ENCODE data around the gene B3GNT4. TPM values are rescaled to one million over a fixed set of nuclear protein-coding genes. Genes with fewer than 3 reads are reported as not detected.
"Not testable (repeated sequence)": the region's sequence is repeated elsewhere in the genome, so short reads cannot be mapped to it uniquely, and the experiment has no call there.

B3GNT4 gene
- total RNA-seq, 4 donors from 2014 or later: 0.14 TPM; not detected in 3

- H3K27ac ChIP-seq: no peak overlapping the region
- H3K36me3 ChIP-seq: no peaks in the 10 kb centered on the region
- H3K4me3 ChIP-seq: no peak overlapping the region
- no peaks in the 10 kb centered on the region for H3K9me3 ChIP-seq
- peaks cover 7 to 8% of the 10 kb centered on the region in 2 donors for H3K27me3 ChIP-seq
- intact Hi-C loops (cut with DNase I; ENCODE audit: low total_unique reads): no loop called here
- TF ChIP-seq POLR2A (IDR thresholded peaks at IDR 0.05) (no peak), CTCF (IDR thresholded peaks at IDR 0.05) (no peak)
- no peaks in the 10 kb centered on the region for H3K4me1 ChIP-seq
- no peak for DNase-seq
Measured at GRCh38 chr12:122197612-122197966, 5.9 kb upstream of the B3GNT4 start.

GRCh38 chr12:122199484-122200355, 3.8 kb upstream of the B3GNT4 start:
- DNase-seq: no peak
- Histone ChIP-seq H3K27me3 (peaks cover 11 to 22% of the 10 kb centered on the region in 2 donors), H3K4me1 (peaks cover 0 to 12% of the 10 kb centered on the region in 2 donors), H3K9me3 (no peaks in the 10 kb centered on the region), H3K4me3 (no peak overlapping the region), H3K36me3 (no peaks in the 10 kb centered on the region), H3K27ac (no peak overlapping the region)
- intact Hi-C loops (cut with DNase I; ENCODE audit: low total_unique reads): no loop called here
- TF ChIP-seq CTCF (IDR thresholded peaks at IDR 0.05) (no peak), POLR2A (IDR thresholded peaks at IDR 0.05) (no peak)

DNA sequence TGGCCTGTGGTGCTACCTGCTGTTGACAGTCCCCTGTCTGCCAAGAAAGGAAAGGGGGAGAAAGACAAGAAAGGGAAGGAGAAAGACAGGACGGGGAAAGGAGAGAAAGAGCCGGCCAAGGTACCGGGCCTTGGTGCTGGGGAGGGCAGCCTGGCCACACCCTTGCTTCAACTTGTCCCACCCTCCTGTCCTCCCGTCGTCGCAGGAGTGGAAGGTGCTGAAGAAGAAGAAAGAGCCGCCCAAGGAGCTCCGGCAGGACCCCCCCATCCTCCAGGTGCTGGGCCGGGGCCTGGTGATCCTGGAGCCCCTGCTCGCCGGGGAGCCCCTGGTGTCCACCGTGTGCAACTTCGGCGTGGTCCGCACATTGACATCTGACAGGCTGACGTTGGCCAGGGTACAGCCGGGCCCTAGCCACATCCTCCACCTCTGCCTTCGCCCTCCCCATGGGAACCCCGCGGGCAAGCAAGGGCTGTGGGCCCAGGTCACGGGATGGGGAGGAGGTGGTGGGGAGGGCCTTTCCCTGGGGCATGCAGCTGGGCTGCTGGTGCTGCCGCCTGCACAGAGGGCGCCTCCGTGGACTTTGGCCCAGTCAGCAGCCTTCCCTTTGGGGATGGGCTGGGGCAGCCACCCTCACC, 2.9 kb upstream of the B3GNT4 start:
- DNase-seq: no peak
- intact Hi-C loops (cut with DNase I; ENCODE audit: low total_unique reads): no loop called here
- Histone ChIP-seq H3K36me3 (no peaks in the 10 kb centered on the region), H3K4me3 (no peak overlapping the region), H3K4me1 (peaks cover 0 to 12% of the 10 kb centered on the region in 2 donors), H3K9me3 (no peaks in the 10 kb centered on the region), H3K27me3 (peaks cover 15 to 24% of the 10 kb centered on the region in 2 donors), H3K27ac (no peak overlapping the region)
- TF ChIP-seq POLR2A (IDR thresholded peaks at IDR 0.05): no peak
- no peak for TF ChIP-seq CTCF (IDR thresholded peaks at IDR 0.05)

- H3K27ac ChIP-seq: no peak overlapping the region
- no peaks in the 10 kb centered on the region for H3K9me3 ChIP-seq
- H3K4me1 ChIP-seq: peaks cover 0 to 12% of the 10 kb centered on the region in 2 donors
- no peak for TF ChIP-seq CTCF (IDR thresholded peaks at IDR 0.05)
- TF ChIP-seq POLR2A (IDR thresholded peaks at IDR 0.05): no peak
- H3K36me3 ChIP-seq: no peaks in the 10 kb centered on the region
- intact Hi-C loops (cut with DNase I; ENCODE audit: low total_unique reads): no loop called here
- no peak overlapping the region for H3K4me3 ChIP-seq
- no peak for DNase-seq
- H3K27me3 ChIP-seq: peaks cover 15 to 24% of the 10 kb centered on the region in 2 donors
Measured at GRCh38 chr12:122201381-122201780, 2.1 kb upstream of the B3GNT4 start.

GRCh38 chr12:122202017-122202416, 1.5 kb upstream of the B3GNT4 start:
- H3K36me3 ChIP-seq: no peaks in the 10 kb centered on the region
- intact Hi-C loops (cut with DNase I; ENCODE audit: low total_unique reads): no loop called here
- DNase-seq: no peak
- H3K4me3 ChIP-seq: no peak overlapping the region
- TF ChIP-seq POLR2A (IDR thresholded peaks at IDR 0.05) (no peak), CTCF (IDR thresholded peaks at IDR 0.05) (no peak)
- H3K27me3 ChIP-seq: peaks cover 15 to 24% of the 10 kb centered on the region in 2 donors
- H3K9me3 ChIP-seq: no peaks in the 10 kb centered on the region
- peaks cover 0 to 12% of the 10 kb centered on the region in 2 donors for H3K4me1 ChIP-seq
- no peak overlapping the region for H3K27ac ChIP-seq

GRCh38 chr12:122202811-122203210, 698 bp upstream of the B3GNT4 start:
- H3K27ac ChIP-seq; H3K9me3 ChIP-seq; DNase-seq; H3K36me3 ChIP-seq; intact Hi-C loops (cut with DNase I; ENCODE audit: low total_unique reads): not testable (repeated sequence)
- Histone ChIP-seq H3K4me3 (peak overlapping the region; percentile 11 to 44), H3K4me1 (peaks cover 0 to 12% of the 10 kb centered on the region in 2 donors), H3K27me3 (peaks cover 15 to 24% of the 10 kb centered on the region in 2 donors)
